HG03565 (cell line): ENCODE results near the gene DCST2.

Experiments used
- ATAC-seq: cut with Tn5 transposase; IDR thresholded peaks from one replicate; pipeline ENCODE4 v1.9.1; 2021; ENCODE audit warnings: mild to moderate bottlenecking, moderate library complexity; ENCODE audit not compliant: unreplicated experiment

DCST2 gene

GRCh38 chr1:155050560-155051341 lies 17.2 kb upstream of the DCST2 start, which contains the start of gene ADAM15:
ADAM15 (plus strand) TSS chr1:155051316; CDS start chr1:155051387, 71 bp downstream.
- peak; percentile 44 for ATAC-seq

- no peak for ATAC-seq
Measured at GRCh38 chr1:155049651-155050559, 16.3 kb upstream of the DCST2 start.

DNA sequence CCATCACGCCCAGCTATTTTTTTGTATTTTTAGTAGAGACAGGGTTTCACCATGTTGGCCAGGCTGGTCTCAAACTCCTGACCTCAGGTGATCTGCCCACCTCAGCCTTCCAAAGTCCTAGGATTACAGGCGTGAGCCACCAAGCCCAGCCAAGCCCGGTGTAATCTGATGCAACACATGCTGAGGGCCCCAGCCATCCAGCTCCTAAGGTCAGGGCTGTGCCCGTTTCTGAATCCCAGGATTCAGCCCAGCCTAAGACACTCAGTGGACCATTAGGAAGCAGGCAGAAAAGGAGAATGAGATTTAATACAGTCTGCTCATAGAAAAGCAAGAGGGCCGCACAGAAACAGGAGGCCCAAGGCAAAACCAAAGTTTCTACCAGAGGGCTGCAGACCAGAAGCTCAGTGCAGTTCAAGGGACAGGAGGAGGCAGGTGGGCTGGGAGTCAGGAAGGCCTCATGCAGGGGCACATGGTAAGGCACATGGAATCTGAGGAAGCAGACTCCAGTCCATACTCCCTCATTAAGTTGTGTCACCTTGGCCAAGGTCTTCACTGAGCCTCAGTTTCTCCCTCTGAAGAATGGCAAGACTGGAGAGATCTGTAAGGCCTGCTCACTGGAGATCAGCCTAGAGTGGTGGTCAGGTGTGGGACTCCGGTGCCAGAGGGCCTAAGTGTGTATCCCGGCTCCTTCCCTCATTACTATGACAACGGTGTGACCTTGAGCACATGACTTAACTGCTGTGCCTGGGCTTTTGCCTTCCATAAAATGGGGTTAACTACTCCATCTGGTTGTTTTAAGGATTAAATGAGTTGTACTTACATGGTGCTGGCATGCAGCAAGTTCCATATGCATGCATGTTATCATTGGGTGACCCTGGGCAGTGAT lies 15.1 kb upstream of the DCST2 start:
- no peak for ATAC-seq

GRCh38 chr1:155044812-155045657 lies 11.5 kb upstream of the DCST2 start:
- ATAC-seq = no peak

- no peak for ATAC-seq
Measured at GRCh38 chr1:155044365-155044764, 10.8 kb upstream of the DCST2 start.

DNA sequence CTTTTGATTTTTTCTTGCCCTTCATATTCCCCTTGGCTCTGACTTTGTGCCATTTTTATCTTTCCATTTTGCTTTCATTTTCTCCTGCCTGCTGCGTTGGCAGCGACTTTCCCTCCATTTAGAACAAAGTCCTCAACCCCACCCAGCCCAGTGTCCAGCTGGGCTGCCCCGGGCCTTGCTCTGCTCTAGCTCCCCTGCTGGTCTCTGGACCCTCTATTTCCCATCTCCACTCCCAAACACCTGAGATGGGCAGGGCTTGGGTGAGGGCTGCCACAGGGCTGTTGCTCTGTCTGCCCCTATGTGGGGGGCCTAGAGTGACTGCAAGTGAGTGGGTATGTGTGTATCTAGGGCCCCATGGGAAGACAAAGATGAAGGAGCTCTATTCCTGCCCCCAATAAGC lies 10.2 kb upstream of the DCST2 start:
- no peak for ATAC-seq

- no peak for ATAC-seq
Measured at GRCh38 chr1:155043301-155043702, 9.7 kb upstream of the DCST2 start.

DNA sequence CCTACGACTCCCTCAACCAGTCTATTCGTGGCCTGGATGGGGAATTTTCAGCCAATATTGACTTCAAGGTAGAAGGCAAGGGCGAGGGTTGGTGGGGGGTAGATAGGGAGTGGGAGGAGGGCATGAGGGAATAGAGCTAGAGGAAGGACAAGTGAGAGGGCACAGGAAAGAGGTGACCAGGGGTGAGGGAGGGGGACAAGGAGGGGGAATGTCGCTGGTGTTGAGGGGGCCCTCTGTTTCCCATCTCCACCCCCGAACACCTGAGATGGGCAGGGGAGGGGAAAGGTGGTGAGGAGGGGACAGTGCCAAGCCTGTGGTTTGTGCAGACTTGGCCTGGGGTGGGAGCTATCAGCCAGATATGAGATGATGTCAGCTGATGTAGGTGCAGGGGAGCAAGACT lies 9.2 kb upstream of the DCST2 start:
- no peak for ATAC-seq

DNA sequence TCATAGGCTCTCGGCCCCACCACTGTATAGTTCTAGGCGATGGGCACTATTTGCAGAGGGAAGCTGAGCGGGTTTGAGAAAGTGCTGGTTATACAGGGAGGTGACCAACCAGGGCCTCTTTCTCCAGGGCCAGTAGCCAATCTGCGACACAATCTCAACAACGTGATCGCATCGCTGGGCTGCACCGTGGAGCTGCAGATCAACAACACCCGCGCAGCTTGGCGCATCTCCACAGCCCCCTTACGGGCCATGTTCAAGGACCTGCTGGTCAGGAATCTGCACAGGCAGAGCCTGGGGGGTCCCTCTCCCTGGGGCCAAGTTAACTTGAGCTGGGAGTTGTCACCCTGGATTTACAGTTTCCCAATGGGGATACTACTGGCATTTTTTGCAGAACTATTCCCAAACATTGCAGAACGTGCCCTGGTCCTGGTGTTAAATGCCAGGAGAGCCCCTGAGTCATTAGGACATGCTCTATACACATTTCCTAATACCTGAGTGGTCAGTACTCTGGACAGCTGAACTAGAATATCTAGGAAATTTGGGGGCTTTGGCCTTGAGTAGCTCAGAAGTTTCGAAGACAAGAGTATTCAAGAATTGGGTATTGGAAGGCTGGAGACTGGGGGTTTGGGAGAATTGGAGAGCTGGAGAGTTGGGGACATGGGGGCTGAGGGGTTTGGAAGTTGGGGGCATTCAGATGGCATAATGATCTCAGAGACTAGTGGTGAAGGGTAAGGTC lies 6.9 kb upstream of the DCST2 start:
- ATAC-seq = no peak

- ATAC-seq = no peak
Measured at GRCh38 chr1:155039308-155039669, 5.7 kb upstream of the DCST2 start.

DNA sequence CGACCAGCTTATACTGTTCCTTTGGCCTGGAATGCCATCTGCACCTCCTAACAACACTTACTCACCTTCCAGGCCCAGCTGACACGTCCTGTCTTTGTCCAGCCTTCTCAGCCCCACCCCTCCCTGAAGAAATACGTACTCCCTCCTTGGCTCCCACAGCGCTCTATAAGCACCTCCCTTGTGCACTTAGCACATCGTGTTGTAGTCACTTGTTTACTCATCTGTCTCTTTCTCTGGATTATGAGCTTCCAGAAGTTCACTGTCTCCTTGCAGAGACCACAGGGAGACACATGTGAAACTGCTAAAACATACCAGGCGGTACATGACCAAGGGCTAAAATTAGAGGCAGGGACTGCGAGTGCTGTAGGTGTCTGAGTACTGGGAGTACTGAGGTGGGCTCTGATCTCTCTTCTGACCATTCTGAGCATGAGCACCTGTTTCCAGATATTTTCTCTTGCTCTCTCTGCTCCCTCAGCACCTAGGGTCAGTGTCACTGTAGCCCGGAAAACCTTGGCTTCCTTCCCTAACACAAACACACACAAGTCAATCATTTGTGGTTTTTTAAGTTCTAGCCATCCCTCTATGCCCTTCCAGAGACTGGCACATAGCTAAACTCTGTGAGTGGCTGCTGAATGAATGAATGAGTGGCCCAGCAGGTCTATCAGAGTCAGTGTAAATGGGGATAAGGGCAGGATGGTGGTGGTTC lies 5.2 kb upstream of the DCST2 start:
- ATAC-seq = no peak

DNA sequence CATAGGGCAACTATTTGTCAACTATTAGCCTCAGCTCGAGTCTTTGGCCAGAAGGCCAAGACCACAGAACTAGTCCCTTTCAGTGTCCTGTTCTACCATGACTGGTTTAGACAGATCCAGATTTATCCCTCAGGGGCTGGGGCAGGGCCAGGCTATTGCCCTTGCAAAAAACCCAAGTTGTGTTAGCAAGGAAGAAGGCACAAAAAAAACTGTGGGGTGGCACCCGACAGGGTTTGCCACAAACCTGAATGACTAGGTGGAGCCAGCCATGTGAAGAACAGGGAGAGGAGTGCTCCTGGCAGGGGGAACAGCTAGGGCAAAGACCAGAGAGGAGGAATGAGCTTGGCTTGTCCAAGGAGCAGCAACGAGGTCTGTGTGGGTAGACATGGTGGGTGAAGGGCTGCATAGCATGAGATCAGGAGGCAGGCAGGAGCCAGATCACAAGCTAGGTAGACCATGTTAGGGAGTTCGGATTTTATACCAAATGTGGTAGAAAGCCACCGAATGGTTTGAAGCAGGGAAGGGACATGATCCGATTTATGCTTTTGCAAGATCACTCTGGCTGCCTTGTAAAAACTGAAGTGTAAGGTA lies 4.4 kb upstream of the DCST2 start:
- no peak for ATAC-seq

DNA sequence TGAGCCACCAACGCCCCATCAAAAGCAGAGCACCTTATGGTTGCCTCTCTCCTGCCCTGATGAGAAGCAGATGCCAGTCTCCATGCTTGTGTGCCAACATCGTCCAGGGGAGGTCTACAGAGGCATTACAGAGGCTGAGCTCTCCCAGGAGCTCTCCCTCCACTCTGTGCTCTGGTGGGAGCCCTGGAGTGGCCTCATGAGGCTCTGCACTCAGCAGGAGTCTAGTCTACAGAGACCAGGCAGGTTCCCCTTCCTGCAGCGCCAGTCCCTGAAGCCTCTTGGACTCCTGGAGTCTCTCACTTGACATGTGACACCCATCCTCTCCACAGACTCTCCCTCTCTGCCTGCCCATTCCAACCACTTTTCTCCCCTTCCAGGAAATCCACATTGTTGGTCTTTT lies 3.5 kb upstream of the DCST2 start:
- no peak for ATAC-seq

- ATAC-seq = no peak
Measured at GRCh38 chr1:155035936-155036335, 2.4 kb upstream of the DCST2 start.

DNA sequence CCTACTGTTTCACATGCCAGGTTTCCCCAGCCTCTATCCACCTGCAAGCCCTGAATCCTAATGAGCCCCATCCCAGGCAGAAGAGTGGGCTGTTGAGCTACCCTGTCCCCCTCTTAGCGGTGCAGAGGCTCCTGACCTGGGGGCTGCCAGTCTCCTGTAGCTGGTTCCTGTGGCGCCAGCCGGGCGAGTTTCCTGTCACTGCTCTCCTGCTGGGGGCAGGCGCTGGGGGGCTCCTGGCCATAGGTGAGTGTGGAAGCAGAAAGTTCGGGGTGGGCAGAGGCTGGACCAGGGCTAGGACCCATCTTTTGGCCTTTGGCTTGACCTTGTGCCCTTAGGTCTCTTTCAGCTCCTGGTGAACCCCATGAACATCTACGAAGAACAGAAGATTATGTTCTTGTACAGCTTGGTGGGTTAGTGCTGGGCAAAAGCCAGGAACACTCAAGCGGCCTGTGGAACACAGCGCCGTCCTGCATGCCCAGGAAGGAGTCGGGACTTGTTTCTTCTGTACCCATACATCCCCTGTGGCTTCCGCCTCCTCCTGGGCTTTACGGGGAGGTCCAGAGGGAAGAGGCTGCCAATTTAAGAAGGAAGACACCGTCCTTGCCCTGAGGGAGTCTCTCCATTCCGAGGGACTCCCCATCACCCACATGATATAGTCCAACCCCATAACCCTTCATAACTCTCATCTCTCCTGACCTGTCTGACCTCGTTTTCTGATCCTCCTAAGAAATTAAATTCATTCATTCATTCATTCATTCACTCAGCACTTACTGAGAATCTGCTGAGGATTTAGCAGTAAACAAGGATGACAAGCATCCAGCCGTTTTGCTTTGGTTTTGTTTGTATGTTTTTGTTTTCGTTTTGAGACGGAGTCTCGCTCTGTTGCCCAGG lies 982 bp upstream of the DCST2 start:
- ATAC-seq = no peak

- no peak for ATAC-seq
Measured at GRCh38 chr1:155032886-155033285, 695 bp downstream of the DCST2 start.

DNA sequence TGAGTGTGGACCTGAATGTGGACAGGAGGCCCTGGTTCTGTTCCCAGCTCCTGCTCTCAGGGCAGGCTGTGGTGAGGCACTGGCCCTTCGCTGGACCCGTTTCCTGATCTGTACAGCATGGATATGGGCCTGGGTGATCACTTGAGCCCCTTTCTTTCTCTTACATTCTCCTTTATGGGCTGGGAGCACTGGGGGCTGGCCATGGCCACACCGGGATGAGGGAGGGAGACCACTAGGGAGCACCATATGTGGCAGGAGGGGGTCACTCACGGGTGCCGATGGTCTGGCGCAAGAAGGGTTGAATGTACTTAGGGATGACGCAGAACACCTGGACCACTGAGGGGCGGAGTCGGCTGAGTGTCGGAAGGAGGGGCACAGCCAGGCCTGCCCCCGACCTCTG lies 2.7 kb downstream of the DCST2 start:
- ATAC-seq = no peak
